T-helper 17 cell (primary cell): Measurements from ENCODE around the gene RAET1G. TPM values are rescaled to one million over a fixed set of nuclear protein-coding genes. Genes with fewer than 3 reads are reported as not detected.

Experiments used
- ATAC-seq: fragments of 150-1000 bp; cut with Tn5 transposase; 2 replicates; pipeline ENCODE4 v1.10.0; 2021; ENCODE audit warnings: mild to moderate bottlenecking, moderate library complexity
- DNase-seq, 3 donors: peaks; one replicate each; pipeline versions ENCODE4 v3.0.0 to v3.0.0-alpha.2; 2020 to 2021
- H3K9me3 ChIP-seq: one replicate; pipeline ENCODE4 v1.7.0; 2013; ENCODE audit warnings: low read length, mild to moderate bottlenecking; ENCODE audit not compliant: control insufficient read depth, poor library complexity, severe bottlenecking
- H3K27ac Mint-ChIP-seq: one replicate; pipeline ENCODE4 v1.8.0; 2022; ENCODE audit warnings: mild to moderate bottlenecking, moderate library complexity, mixed read lengths
- H3K27me3 Mint-ChIP-seq: one replicate; pipeline ENCODE4 v1.8.0; 2022; ENCODE audit warnings: mixed read lengths
- H3K36me3 Mint-ChIP-seq: one replicate; pipeline ENCODE4 v1.8.0; 2022; ENCODE audit warnings: low read depth, mixed read lengths
- H3K4me1 Mint-ChIP-seq: one replicate; pipeline ENCODE4 v1.8.0; 2022; ENCODE audit warnings: mild to moderate bottlenecking, mixed read lengths
- H3K4me3 Mint-ChIP-seq: one replicate; pipeline ENCODE4 v1.8.0; 2022; ENCODE audit warnings: mild to moderate bottlenecking, moderate library complexity, mixed read lengths
- total RNA-seq, 4 donors: library from RNA in 2 of 4; stranded (reverse) in 2 of 4; gene quantifications; one replicate each; pipeline ENCODE4 v1.2.3 and lab custom pipeline; 2022 to 2026

The RAET1G gene
- total RNA-seq, 2 donors from 2014 or later: not detected

DNA sequence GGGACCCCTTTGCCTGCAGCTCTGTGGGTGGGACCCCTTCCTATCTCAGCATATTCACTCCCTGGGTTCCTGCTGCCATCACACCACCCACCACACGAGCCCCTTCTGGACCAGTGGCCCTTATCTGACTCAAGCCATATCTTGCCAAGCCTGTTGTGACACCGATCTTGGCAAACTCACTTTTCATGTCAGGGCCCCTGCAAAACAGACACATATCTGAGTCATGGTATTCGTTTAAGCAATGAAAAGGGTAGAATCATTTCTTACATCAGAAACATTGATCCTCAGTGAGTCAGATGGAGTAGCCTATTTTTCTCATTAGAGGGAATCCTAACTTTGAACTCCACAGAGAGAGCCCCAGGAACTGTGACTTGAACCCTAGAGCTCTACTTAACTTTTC, 35.6 kb downstream of the RAET1G start:
- Mint-ChIP-seq H3K27me3 (peaks cover 19% of the 10 kb centered on the region), H3K4me3 (no peak overlapping the region), H3K27ac (no peak overlapping the region), H3K4me1 (peaks cover 7% of the 10 kb centered on the region), H3K36me3 (peaks cover 2% of the 10 kb centered on the region)
- H3K9me3 ChIP-seq: no peaks in the 10 kb centered on the region
- DNase-seq (no peak), ATAC-seq (no peak)

DNA sequence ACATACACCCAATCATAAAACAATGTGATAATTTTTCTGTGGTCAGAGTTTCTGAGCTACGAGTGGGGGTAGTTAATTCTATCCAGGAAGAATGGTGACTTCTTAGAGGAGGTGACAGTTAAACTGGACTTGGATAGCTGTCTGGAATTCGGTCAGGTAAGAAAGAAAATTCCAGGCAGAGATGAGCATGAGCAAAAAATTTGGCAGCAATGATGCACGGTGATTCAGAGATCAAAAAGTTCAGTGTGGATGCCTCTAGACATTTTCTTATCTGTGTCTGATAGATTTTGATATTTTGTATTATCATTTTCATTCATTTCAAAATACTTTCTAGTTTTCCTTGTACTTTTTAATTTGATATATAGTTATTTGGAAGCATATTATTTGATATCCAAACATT, 37.0 kb downstream of the RAET1G start:
- no peak for ATAC-seq
- Mint-ChIP-seq H3K4me3 (no peak overlapping the region), H3K27me3 (peaks cover 31% of the 10 kb centered on the region), H3K27ac (no peak overlapping the region), H3K4me1 (peaks cover 7% of the 10 kb centered on the region), H3K36me3 (peaks cover 4% of the 10 kb centered on the region)
- DNase-seq: no peak
- no peaks in the 10 kb centered on the region for H3K9me3 ChIP-seq

DNA sequence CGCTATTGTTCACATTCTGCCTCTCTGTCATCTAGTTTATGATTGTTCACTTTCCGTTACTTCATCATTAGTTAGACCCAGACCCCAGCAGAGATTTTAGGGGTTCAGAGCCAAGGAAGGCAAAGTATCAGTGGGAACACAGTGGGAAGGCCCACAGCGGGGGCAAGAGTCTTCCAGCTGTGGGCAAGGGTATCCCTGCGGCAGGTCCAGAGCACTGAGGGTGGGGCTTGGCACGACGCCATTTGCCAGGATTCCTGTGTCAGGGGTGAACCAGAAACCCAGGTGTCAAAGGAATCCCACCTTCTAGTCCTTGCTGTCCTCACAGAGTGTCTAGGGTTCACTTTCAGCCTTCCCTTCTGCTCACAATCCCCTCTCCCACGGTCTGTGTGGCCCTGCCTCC, 38.3 kb downstream of the RAET1G start:
- DNase-seq: no peak
- Mint-ChIP-seq H3K27ac (no peak overlapping the region), H3K4me1 (peaks cover 4% of the 10 kb centered on the region), H3K36me3 (peaks cover 4% of the 10 kb centered on the region), H3K27me3 (peaks cover 40% of the 10 kb centered on the region), H3K4me3 (no peak overlapping the region)
- ATAC-seq: no peak
- H3K9me3 ChIP-seq: no peaks in the 10 kb centered on the region

DNA sequence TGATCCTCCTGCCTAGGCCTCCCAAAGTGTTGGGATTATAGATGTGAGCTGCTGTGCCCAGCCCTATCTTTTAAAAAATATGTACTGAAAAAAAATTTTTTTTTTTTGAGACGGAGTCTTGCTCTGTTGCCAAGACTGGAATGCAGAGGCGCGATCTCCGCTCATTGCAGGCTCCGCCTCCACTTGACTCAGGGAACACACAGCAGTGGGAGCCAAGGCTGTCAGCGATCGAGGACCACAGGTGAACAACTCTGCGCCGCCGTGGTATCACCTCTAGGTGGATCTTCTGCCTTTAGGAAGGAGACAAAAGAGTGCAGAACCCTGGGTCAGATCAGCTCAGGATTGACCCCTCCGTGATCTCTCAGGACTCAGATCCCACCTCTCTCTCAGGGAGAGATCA, 38.7 kb downstream of the RAET1G start:
- no peaks in the 10 kb centered on the region for H3K9me3 ChIP-seq
- Mint-ChIP-seq H3K36me3 (peaks cover 4% of the 10 kb centered on the region), H3K27me3 (peaks cover 44% of the 10 kb centered on the region), H3K4me1 (peaks cover 4% of the 10 kb centered on the region), H3K4me3 (no peak overlapping the region), H3K27ac (peak overlapping the region; percentile 57)
- no peak for DNase-seq
- ATAC-seq: no peak

DNA sequence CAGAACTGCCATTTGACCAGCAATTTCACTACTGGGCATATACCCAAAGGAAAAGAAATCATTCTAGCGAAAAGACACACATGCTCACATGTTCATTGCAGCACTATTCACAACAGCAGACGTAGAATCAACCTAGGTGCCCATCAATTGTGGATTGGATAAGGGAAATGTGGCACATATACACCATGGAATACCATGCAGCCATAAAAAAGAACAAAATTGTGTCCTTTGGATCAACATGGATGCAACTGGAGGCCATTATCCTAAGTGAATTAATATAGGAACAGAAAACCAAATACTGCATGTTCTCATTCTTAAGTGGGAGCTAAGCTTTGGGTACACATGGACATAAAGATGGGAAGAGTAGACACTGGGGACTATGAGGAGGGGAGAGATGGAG, 41.1 kb downstream of the RAET1G start:
- Mint-ChIP-seq H3K4me3 (no peak overlapping the region), H3K36me3 (peaks cover 2% of the 10 kb centered on the region), H3K27me3 (peaks cover 50% of the 10 kb centered on the region), H3K27ac (no peak overlapping the region), H3K4me1 (peaks cover 2% of the 10 kb centered on the region)
- no peaks in the 10 kb centered on the region for H3K9me3 ChIP-seq
- DNase-seq (no peak), ATAC-seq (no peak)

DNA sequence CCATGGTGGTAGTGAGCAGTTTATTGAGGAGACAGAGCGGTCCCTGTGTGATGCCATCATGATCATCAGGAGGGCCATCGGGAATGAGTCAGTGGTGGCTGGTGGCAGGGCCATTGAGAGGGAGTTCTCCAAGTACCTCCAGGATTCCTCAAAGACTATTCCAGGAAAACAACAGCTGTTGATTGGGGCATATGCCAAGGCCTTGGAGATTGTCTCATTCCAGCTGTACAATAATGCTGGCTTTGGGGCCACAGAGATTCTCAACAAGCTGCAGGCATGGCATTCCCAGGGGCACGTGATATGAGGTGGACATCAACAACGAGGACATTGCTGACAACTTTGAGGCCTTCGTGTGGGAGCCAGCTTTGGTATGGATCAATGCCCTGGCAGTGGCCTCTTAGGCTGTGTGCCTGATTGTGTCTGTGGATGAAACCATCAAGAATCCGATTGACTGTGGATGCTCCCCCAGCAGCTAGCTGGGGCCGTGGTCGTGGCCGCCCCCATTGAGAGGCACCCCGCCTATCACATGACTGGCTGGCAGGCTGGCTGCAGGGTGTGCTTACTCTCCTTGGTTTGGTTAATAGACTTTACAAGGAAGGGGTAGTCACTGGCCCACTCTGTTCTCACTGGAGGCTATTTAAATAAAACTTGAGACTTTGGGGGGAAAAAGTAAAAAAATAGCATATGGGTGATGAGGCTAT, 41.7 kb downstream of the RAET1G start:
- DNase-seq (no peak), ATAC-seq (no peak)
- Mint-ChIP-seq H3K27ac (no peak overlapping the region), H3K4me3 (no peak overlapping the region), H3K27me3 (peaks cover 55% of the 10 kb centered on the region), H3K36me3 (peaks cover 2% of the 10 kb centered on the region), H3K4me1 (peaks cover 2% of the 10 kb centered on the region)
- no peaks in the 10 kb centered on the region for H3K9me3 ChIP-seq

DNA sequence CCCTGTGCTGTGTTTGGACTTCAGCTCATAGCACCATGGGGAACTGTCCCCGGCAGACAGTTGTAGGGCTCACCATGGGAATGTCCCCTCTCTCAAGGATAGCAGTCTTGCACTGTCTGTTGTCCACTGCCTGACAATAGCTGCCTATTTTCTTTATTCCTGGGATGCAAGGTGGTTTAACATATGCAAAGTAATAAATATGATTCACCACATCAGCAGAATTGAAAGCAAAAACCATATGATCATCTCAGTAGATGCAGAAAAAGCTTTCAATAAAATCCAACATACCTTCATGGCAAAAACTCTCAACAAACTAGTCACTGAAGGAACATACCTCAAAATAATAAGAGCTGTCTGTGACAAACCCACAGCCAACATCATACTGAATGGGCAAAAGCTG, 45.3 kb downstream of the RAET1G start:
- peaks cover 67% of the 10 kb centered on the region for H3K27me3 Mint-ChIP-seq
- peaks cover 6% of the 10 kb centered on the region for H3K36me3 Mint-ChIP-seq
- peaks cover 2% of the 10 kb centered on the region for H3K4me1 Mint-ChIP-seq
- no peaks in the 10 kb centered on the region for H3K9me3 ChIP-seq
- H3K27ac Mint-ChIP-seq: no peak overlapping the region
- ATAC-seq: no peak
- H3K4me3 Mint-ChIP-seq: no peak overlapping the region
- DNase-seq: no peak

DNA sequence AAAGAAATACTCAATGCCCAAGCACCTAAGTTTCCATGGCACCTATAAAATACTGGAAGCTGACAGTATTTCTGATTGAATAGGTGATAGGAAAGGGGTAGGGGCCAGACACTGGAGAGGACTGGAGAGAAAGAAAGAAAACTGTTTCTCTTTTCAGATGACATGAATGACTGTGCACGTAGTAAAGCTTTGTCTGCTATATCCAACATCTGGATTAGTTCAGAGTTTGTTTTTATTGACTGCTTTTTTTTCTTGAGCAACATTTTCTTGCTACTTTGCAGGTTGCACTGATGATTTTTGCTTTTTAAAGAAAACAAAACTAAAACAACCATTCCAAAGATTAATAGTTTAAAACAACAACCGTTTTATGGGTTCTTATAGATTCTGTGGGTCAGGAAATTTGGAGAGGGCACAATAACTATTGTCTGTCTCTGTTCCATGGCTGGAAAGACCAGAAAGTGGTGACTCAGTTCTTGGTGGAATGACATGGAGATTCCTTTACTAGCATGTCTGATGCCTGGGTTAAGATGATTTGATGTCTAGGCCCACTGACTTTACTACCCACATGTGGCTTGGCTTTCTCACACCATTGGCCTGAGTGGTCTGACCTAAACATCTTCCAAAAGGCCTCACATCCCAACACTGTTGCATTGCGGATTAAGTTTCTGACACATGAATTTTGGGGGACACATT, 46.5 kb downstream of the RAET1G start:
- Mint-ChIP-seq H3K27ac (no peak overlapping the region), H3K4me3 (no peak overlapping the region), H3K4me1 (no peaks in the 10 kb centered on the region), H3K36me3 (peaks cover 6% of the 10 kb centered on the region), H3K27me3 (peaks cover 59% of the 10 kb centered on the region)
- H3K9me3 ChIP-seq: no peaks in the 10 kb centered on the region
- no peak for DNase-seq
- no peak for ATAC-seq

DNA sequence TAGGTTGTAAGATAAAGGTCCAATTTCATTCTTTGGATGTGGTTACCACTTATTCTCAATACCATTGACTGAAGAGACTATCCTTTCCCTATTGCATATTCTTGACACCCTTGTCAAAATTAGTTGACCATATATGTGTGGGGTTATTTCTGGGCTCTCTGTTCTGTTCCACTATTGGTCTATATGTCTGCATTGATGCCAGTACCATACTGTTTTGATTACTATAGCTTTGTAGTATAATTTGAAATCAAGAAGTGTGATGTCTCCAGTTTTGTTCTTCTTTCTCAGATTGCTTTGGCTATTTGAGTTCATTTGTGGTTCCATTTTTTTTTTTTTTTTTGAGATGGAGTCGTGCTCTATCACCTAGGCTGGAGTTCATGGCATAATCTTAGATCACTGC, 50.7 kb downstream of the RAET1G start:
- no peaks in the 10 kb centered on the region for H3K9me3 ChIP-seq
- ATAC-seq (no peak), DNase-seq (no peak)
- Mint-ChIP-seq H3K4me3 (no peak overlapping the region), H3K36me3 (peaks cover 6% of the 10 kb centered on the region), H3K27ac (no peak overlapping the region), H3K27me3 (peaks cover 26% of the 10 kb centered on the region), H3K4me1 (peaks cover 3% of the 10 kb centered on the region)

DNA sequence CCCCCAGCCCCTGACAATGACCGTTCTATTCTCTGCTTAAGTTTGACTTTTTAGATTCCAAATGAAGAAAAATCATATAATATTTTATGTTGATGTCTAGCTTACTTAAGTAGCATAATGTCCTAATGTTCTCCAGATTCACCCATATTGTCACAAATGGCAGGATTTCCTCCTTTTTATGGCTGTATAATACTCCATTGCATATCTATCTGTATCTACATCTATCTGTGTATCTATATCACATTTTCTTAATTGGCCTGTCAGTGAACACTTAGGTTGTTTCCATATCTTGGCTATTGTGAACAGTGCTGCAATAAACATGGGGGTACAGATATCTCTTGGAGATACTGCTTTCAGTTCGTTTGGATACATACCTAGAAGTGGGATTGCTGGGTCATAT, 51.7 kb downstream of the RAET1G start:
- Mint-ChIP-seq H3K27me3 (peaks cover 17% of the 10 kb centered on the region), H3K4me1 (peaks cover 3% of the 10 kb centered on the region), H3K4me3 (no peak overlapping the region), H3K27ac (no peak overlapping the region), H3K36me3 (peaks cover 6% of the 10 kb centered on the region)
- no peak for DNase-seq
- no peak for ATAC-seq
- H3K9me3 ChIP-seq: no peaks in the 10 kb centered on the region

DNA sequence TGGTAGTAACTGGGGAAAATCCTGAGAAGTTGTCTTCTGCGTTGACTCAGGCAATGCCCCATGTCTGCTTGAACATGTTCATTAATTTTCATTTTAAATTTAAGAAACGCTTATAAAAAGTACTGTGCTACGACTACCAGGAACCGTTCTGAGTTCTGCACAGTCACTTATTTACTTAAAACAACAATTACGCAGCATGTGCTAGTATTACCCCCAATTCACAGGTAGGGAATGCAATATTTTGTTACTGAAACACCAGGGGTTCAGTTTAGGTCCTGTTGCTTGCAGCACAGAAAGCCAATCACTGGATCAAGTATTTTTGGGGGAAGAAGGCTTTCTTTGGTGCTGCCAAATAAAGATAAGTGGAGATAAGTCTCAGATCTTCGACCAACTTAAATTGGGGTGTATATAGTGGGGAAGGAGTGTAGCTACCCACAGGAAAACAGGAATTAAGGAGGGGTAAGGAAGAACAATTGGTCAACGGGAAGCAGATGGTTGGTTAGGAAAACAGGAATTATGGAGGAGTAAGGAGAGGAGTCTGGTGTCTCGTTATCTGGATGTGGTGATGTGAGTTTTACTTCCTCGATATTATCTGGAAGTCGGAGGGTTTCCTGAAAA, 53.5 kb downstream of the RAET1G start:
- H3K36me3 Mint-ChIP-seq: peaks cover 6% of the 10 kb centered on the region
- ATAC-seq (no peak), DNase-seq (no peak)
- H3K9me3 ChIP-seq: no peaks in the 10 kb centered on the region
- H3K27me3 Mint-ChIP-seq: peaks cover 10% of the 10 kb centered on the region
- peaks cover 6% of the 10 kb centered on the region for H3K4me1 Mint-ChIP-seq
- H3K27ac Mint-ChIP-seq: no peak overlapping the region
- peak overlapping the region; percentile 4 for H3K4me3 Mint-ChIP-seq

DNA sequence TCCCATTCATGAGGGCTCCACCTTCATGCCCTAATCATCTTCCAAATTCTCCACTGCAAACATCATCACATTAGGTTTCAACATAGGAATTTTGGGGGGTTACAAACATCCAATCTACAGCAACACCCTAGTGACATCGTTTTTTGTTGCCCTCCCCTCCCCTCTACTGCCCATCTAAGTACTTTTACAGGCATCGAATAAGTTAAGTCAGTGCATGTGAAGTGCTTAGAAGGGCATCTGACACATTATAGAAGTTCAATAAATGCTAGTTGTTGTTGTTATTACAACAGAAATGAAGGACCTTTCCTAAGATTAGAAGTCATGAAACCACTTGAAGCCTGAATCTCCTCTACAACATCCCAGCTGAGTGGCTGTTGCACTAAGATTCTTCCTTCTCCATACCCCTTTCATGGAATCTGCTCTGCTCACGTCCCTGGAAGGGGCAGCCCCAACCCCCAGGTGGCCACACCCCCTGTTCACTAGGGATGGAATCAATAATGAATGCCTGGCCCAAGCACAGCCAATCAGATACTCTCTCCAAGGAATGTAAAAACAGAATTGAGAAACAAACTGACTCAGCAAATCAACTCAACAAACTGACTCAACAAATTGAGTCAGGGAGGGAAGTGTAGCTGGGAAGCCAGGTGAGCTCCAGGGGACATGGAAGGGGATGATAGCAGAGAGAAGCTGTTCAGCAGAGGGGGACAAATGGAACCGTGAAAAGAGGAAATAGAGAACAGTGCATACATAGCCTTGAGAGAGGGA, 54.9 kb downstream of the RAET1G start:
- H3K9me3 ChIP-seq: no peaks in the 10 kb centered on the region
- Mint-ChIP-seq H3K4me3 (no peak overlapping the region), H3K4me1 (peaks cover 6% of the 10 kb centered on the region), H3K36me3 (peaks cover 2% of the 10 kb centered on the region), H3K27me3 (no peaks in the 10 kb centered on the region), H3K27ac (no peak overlapping the region)
- no peak for DNase-seq
- ATAC-seq: no peak
